NCI-H1417 treated with DMSO at 0.1 percent for 48 hours (cell line): ENCODE data around the gene AOPEP.

ENCODE experiments used
- DNase-seq: peaks from one replicate; lab custom pipeline; 2025; lab: John Stamatoyannopoulos, UW

AOPEP gene, protein sequence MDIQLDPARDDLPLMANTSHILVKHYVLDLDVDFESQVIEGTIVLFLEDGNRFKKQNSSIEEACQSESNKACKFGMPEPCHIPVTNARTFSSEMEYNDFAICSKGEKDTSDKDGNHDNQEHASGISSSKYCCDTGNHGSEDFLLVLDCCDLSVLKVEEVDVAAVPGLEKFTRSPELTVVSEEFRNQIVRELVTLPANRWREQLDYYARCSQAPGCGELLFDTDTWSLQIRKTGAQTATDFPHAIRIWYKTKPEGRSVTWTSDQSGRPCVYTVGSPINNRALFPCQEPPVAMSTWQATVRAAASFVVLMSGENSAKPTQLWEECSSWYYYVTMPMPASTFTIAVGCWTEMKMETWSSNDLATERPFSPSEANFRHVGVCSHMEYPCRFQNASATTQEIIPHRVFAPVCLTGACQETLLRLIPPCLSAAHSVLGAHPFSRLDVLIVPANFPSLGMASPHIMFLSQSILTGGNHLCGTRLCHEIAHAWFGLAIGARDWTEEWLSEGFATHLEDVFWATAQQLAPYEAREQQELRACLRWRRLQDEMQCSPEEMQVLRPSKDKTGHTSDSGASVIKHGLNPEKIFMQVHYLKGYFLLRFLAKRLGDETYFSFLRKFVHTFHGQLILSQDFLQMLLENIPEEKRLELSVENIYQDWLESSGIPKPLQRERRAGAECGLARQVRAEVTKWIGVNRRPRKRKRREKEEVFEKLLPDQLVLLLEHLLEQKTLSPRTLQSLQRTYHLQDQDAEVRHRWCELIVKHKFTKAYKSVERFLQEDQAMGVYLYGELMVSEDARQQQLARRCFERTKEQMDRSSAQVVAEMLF

DNA sequence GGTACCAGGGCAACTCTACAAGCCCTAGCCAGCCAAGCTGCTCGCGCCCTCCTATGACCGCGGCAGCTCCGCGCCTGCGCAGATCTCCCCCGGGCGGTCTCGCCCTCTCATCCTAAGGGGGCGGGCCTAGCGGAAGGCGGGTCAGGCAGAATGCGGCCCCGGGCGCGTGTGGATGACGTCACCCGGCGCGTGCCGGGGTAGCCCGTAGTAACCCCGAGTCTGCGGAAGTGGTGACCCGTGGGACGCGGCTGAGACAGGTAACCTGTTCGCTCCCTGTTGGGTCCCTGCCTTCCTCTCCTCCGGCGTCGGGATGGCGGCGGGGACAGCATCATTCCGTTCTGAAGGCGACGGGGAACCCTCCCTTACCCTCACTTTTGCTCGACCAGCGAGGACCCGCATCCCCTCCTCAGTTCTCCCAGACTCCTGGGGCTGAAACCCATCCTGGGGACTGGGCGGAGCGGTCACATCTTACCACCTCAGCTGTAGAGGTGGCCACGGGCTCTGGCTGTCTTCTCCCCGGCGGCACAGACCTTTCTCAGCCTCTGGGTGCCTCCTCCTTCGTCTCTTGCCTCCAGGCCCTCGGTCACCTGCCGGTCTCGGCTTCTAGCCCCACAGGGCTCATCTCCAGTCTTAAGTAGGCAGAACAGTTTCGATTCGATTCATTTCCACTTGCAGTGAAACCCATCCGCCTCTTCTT, at the start of gene AOPEP:
Gene AOPEP (plus strand): TSS at position 205 of the 697 bp plus-strand sequence. CDS start 33,085 bp downstream, outside the sequence.
- DNase-seq, result peak; percentile 89

DNA sequence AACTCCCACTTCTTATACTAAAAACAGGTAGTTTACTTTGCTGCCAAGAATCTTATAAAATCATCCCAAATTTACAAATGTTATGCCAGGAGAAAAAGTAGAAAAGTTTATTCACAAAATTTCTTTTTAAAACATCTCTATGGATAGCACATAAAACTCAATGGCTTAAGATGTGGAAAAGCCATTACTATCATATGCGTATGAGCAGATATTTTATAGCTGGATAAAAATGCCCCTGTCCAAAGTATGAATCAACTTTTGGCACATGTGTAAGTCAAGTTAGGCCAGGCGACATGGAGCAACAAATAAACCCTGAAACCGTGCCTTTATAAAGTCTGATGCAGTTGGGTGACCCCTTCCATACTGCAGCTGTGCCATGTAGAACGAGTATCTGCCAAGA, 48.6 kb upstream of the AOPEP start:
- DNase-seq, result no peak

DNA sequence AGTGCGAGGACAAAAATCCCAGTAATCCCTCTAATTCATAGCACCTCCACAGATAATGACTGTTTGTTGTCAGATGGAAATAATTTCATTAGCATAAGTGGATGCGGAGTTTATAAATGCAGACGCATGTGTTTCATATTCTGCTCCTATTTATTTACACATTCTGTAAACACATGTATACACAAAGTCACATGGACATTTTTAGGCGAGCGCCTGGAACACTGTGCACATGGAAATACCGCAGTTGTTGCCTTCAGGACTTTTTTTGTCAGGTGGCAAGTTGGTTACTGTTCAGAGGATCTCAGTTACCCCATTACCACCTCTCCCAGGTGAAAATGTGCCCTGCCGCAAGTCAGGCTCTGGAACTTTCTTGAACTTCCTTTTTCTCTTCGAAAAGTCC, 46.9 kb upstream of the AOPEP start:
- DNase-seq, result no peak

DNA sequence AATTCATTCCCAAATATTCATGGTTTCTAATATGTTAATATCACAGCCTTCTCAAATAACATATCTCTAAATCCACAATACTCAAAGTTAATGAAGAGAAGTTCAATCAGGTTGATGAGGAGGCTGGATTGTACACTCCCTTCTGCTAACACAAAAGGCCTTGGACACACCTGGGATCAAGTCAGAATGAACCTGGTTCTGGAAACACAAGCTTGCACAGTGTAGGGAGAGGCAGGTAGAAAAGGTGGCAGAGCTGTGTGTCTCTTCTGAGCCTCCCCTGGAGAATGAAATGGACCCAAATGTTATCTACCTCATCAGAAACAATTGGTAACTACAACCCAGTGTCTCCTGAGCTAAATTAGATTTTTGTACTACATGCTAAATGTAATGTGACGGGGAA, 46.5 kb upstream of the AOPEP start:
- DNase-seq, result no peak

DNA sequence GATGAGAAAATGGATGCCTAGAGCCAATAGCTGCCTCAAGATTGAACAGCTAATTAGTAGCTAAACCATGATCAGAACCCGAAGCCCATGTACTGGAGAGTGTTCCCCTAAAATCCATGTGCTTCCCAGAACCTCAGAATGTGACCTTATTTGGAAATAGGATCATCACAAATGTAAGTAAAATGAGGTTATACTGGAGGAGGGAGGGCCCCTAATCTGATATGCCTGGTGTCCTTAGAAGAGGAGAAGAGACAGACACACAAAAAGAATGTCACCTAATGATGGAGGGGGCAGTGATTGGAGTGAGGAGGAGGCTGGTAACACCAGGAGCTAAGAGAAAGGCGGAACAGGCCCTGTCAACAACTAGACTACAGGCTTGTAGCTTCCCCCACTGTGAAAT, 45.9 kb upstream of the AOPEP start:
- no peak for DNase-seq

DNA sequence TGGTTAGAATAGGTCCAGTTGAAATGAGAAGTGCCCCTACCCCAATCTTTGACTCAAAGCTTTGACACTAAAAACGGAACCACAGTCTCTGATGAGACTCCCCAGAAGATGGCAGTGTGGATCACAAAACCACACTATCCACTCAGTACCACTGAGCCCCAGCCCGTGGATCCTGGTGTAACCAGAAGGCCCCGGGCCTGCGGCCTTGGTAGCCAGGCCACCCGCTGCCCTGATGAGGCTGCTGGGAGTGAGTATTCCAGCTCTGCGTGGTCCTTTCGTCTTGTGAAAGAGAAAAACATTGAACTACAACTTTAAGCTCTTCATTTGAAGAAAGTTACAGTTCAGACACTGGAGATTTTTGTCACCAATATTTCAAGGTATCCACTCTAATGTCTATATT, 45.0 kb upstream of the AOPEP start:
- no peak for DNase-seq

DNA sequence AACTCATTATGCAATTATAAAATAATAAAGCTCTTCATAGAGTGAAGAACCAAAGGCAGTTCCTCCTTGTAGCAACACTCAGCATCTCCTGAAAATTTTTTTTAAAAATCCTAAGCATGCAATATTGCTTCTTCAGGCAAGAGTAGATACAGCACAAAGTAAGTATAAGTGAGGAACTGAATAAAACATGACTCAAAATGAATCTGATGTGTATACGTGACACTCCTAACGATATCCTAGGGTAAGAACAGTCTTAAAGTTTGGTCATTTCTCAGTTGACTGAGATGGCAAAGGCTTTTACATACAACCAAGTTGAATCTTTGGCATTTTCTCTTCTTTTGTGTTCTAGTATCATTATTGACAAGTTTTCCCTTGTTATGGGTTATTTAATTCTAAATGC, 41.1 kb upstream of the AOPEP start:
- no peak for DNase-seq

DNA sequence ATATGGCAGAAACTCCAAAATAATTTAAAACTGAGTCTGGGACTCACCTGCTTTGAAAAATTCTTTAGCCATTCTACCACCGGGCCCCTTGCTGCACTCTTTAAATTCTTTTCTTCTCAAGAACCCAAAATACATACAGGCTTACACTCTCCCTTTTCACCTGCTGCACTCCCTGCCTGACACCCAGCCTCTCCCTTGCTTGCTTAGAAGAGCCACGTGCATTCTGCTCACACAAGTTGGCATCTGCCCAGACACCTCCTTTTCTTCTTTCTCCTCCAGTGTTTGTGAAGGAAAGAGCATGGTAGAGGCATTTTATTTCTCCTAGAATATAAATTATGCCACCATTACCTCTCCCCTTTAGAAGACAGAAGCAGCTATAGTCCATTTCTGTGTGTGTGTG, 39.0 kb upstream of the AOPEP start:
- no peak for DNase-seq

DNA sequence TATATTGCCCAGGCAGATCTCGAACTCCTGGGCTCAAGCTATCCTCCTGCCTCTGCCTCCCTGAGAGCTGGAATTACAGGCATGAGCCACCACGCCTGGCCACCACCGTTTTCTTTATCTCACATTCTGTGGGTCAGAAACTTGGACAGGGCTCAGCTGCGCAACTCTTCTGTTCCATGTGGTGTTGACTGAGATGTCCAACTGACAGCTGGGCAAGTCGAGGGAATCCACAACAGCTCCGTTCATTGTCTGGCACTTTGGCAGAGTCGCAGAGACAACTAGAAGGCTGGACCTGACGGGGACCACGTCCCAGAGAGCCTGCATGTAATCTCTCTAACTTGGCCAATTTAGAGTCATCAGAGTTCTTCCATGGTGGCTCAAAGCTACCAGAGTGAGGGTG, 36.2 kb upstream of the AOPEP start:
- no peak for DNase-seq

DNA sequence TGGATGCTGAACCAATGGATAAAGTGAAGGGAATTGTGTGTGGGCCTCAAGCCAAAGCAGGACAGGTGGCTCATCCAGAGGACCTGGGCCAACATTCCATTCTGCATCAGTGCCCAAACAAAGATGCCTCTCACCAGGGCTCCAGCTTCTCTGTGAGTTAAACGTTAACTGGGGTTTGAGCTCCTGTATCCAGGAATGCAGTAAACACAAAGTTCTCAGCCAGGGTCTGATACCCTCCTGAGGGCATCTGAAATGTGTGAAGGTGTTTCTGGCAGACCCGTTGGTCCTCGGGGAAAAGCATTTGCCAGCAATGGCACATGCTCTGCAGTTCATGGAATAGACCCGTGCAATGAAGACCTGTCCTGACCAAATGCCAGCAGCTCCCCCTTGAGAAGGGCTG, 33.9 kb upstream of the AOPEP start:
- DNase-seq, result no peak

DNA sequence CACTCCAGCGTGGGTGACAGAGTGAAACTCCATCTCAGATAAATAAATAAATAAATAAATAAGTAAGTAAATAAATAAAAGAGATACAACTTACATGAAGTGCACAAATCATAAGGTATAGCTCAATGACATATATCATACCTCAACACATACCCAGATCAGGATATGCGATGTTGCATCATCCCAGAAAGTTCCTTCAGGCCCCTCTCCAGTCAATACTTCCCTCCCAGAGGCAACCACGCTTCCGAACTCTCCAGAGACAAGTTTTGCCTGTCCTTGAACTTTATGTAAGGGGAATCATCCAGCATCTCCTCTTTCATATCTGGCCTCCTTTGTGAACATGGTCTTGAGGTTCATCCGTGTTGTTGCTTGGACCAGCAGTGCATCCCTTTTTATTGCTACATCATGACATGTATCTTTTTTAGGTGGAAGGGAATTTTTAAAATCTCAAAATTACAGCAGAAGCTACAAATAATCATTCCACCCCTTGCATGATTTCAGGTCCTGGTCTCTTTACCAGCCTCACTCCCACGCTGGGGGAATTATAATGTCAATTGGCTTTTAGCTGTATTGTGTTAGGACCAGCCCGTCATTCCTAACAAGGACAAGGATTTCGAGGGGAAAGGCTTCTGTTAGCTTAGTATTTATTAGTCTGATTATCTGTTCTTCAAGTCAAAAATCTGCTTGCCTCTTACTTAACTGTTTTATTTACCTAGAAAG, 32.9 kb upstream of the AOPEP start:
- no peak for DNase-seq

DNA sequence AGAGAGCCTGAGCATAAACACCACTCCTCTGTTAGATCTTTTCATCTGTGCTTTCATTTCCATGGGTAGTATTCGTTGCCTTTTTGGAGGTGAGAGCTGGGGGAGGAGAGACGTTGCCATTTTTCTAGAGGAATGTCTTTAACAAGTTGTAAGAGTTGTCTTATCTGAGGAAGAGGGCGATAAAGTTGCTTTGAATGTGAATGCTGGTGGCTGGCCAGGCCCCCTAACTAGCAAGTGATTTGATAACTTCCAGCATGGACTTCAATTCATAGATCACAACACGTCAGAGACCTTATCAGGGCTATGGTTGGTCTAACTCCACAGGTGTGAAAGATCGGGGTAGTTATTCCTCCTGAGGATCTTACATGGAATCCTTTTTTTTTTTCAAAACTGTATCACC, 30.0 kb upstream of the AOPEP start:
- no peak for DNase-seq

DNA sequence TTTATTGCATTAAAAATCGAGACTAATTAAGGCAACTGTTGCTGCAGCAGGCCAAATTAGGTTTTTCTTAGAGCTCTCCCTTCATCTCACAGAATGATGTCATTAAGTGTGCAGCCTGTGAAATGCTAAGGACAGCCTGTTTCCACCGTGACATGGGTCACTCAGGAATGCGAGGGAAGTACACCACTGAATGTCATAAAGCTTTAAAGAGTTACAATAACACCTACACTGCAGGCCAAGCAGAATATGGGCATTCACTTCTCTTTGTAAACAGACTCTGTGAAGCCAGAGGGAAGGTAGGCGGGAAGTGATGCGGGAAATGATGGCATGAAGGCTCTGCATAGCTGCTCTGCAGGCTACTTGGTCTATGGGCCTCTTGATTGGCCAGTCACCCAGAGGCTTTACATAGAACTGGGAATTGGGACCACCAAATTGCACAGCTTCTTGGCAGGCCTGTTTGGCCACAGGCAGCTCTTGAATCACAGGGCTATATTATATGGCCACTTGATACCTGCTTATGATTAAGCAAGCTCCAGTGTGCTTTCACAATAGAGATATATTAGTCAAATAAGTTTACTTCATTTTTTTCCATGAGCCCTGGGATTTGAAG, 28.4 kb upstream of the AOPEP start:
- no peak for DNase-seq

DNA sequence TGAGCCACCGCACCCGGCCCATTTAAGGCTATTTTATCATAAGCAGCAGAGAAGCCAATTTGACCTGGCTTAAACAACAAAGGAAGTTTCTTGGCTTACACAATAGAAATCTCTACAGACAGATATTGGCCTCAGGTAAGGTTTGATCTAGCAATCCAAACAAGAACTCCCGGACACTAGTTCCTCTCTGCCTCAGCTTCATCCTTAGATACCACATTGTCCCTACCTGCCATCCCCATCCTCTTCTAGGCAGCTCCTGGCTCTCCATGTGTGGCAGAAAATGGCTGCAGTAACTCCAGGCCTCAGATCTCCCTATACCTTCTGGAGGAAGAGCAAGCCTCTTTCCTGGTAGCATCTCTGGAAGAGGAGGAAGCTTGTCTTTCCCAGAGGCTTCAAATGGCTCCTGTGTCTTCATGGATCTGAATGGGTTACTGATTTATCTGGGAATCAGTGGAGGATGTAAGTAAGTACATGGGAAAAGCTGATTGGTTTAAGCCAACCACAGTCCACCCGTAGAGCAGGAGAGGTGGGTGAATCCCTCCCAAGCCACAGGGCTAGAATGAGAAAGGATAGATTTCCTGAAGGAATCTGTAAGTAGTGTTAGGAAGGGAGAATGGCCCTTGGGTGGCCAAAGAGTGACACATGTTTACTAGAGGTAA, 26.7 kb upstream of the AOPEP start:
- DNase-seq, result no peak

DNA sequence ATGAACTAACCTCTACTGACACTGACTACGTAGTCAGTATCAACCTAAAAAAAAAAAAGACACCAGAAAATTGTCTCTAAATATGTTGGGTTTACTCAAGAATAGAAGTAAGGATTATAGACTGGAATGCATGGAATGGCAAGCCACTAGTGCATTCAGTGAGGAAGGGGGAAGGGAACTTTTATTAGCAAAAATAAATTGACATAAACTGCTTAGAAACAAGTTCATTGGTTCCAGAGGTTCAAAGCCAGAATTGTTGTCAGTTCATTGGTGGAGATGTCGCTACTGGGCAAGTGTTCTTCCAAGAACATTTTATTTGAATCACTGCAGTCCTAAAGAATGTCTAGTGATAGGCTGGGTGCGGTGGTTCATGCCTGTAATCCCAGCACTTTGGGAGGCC, 26.1 kb upstream of the AOPEP start:
- no peak for DNase-seq

DNA sequence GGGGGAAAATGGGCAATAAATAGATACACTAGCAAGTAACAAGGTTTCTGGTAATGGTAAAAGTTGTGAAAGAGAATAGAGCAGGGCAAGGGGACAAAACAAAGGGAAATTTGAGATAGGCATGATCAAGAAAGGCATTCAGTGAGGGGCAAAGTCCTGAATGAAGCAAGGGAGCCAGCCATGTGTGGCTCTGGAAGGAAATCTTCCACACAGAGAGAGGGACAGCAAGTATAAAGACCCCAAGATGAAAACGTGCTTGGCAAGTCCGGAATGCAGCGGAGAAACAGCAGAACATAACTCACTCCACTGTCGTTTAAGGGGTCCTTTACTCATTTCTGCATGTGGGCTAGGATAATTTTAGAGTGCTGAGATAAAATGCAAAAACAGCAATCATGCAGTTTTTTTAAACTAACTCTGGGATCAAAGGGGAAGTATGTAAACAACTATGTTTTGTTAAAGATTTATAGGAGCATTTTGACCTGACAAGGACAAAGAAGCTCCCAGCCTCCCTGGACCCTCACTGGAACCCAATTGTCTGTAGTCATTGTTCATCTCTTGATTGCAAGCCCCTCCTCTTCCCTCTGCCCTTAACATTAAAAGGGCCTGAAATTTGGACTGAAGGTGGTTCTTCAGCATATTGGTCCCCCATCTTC, 22.9 kb upstream of the AOPEP start:
- no peak for DNase-seq

DNA sequence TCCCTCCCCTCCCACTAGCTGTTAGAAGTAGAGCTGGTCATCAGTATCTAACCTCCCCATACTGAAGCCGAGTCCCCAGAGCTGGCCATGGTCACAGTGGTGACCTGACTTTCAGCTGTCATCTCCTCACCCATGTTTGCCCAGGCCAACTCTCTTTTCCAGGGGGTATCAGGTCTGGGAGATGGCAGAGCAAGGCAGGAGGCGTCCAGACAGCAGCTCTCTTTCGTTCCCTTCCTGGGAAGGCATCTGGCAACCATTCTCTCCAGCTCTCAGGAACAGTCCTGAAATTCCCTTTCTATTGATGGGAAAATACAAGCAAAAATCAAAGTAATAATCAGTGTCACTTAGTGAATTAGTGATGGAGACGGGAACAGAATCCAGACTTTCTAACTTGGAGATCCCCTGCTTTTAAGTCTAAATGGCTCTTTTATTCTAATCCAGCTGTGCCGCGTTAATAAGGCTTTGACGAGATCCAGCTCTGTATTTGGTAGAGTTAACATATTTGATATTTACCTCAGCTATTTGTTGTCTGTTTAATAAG, 21.3 kb upstream of the AOPEP start:
- no peak for DNase-seq

DNA sequence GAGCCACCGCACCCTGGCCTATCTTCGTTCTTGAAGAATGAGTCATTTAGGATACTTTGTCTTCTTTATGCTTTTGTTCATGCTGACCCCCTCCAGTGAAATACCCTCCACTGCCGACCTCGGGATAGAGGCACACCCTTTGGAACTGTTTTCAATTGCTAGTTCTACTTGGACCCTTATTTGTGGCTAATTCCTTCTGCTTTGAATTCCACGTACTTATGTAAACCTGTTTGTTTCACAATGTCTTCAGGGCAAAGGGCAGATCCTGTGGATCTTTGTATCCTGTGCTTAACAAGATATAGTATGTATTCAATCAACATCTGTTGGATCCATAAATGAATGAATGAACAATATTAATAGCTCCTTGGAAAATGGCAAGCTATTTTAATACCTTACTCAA, 19.6 kb upstream of the AOPEP start:
- DNase-seq, result no peak

DNA sequence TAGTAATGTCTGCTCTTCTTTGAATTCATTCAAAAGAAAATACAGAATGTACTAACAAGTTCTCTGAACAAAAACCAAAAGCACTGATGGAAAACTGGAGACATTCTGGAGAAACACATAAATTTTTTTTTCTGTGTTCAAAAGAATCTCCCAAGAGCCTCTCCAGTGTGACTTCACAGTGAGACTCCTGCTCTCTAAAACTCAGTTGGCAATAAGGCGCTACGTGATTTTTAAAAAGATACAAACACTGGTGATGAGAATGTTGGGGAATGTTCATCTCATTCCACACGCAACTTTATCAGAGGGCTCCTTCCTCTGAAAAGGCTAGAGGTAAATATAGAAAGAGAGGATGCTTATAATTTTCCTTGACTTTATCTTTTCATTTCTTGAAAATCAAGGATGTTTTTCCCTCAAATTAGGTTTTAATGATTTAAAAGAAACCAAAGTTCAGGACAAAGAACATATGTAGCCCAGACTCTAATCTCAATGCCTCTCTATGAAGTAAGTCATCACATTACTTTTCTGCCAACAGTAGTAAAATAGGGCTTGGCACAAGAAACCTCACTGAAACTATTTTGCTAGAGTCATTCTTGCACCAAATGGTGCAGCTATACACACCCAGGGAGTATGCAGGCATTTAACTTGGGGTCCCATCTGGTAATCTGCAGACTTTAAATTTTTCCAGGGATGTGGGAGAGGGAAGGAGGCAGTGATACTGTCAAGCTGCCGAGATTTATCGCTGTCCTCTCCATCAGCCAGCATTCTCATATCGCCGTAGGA, 12.9 kb upstream of the AOPEP start:
- no peak for DNase-seq

DNA sequence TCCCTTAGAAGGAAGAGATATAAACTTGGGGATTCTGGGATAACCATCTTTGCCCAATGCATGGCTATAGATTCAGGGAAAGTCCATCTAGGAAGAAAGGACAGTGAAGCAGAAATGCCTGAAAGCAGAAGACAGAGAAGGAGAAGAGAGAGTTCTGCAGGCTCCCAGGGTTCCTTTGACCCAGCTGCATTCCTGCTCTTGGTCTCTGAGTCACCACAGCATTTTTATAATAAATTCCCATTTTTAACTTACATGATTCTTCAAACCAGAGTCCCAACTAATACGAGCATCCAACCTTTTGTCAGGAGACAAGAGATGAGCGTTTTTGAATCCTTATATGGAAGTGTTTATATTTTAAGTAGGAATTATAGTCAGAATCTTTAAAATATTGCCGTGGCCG, 12.0 kb upstream of the AOPEP start:
- DNase-seq, result no peak
